ENCODE measurements around the gene GJD3. TPM values are rescaled to one million over a fixed set of nuclear protein-coding genes. Genes with fewer than 3 reads are reported as not detected.

The GJD3 gene
- total and polyA plus RNA-seq, 9 of the 15 experiments (the other 6 are each of a cell fraction or from before 2014, with no cell fraction given): 0.17 to 0.38 TPM; not detected in 7

DNA sequence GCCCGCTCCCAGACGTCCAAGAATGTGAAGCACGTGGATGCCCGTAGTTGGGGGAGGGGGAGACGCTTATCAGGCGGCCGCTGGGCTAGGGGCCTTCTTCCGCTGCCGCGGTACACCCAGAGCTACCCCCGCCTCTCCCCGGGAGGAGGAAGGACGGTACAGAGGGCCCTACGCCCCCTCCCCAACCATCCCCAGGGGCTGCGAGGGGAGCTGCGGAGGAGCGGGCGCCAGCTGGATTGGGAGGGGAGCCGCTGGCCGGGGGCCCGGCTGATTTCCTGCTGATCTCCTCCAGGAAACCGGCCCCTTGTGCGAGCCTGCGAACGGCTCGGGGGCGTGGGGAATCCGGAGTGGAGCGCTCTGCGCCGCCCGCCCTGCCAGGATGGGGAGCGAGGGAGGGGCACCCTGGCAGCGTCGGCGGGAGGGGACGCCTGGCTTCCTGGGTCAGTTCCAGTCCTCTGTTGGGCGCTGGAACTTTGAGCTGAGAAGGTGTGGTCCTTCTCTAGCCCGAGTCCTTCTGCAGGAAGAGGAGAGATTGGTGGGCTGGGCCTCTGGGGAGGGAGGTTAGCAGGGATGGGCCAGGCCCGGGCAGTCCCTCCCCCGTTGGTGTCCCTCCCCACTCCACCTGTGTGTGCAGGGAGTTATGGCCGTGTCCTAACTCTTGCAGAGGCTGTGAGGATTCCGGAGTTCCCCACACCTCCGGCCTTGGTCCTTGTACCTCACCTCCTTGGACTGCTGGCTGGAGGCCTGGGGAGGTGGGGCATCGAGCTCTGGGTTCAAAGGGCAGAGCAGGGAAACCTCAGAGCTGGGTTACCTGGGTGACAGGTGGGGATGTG, 19.2 kb downstream of the GJD3 start (continued):
- TF ChIP-seq ZBTB11 (CRISPR knock-in tag; IDR thresholded peaks at IDR 0.05) (no peak), PYGO2 (tag; IDR thresholded peaks at IDR 0.05) (no peak), PREB (CRISPR knock-in tag; IDR thresholded peaks at IDR 0.05) (no peak), ZNF449 (CRISPR knock-in tag; IDR thresholded peaks at IDR 0.05) (no peak), ZNF766 (CRISPR knock-in tag; conservative IDR thresholded peaks at IDR 0.05) (no peak), ZNF407 (IDR thresholded peaks at IDR 0.05; ENCODE audit: low read depth) (no peak), CCNT2 (IDR thresholded peaks at IDR 0.05; ENCODE audit: borderline replicate concordance, extremely low read depth, insufficient read length, low read depth, low read length) (no peak), CREM (IDR thresholded peaks at IDR 0.05; ENCODE audit: low read depth) (no peak)
- TF ChIP-seq, protein P1, sequence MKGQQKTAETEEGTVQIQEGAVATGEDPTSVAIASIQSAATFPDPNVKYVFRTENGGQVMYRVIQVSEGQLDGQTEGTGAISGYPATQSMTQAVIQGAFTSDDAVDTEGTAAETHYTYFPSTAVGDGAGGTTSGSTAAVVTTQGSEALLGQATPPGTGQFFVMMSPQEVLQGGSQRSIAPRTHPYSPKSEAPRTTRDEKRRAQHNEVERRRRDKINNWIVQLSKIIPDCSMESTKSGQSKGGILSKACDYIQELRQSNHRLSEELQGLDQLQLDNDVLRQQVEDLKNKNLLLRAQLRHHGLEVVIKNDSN (CRISPR knock-in tag; IDR thresholded peaks at IDR 0.05): no peak

All from K562 (cell line).